NCI-H748 (cell line): ENCODE results near the gene TNFSF13.
A peak's percentile ranks its signal among the peaks of the same experiment; 100 is the strongest.

Source experiments
- DNase-seq: peaks from one replicate; lab custom pipeline; 2025; ENCODE audit not compliant: unreplicated experiment; lab: John Stamatoyannopoulos, UW

Gene TNFSF13

GRCh38 chr17:7574176-7574953 is 15.8 kb downstream of the TNFSF13 start:
- DNase-seq, result no peak

GRCh38 chr17:7575481-7575883 is 16.9 kb downstream of the TNFSF13 start:
- DNase-seq, result no peak

GRCh38 chr17:7575959-7576358 is 17.4 kb downstream of the TNFSF13 start:
- DNase-seq, result no peak

GRCh38 chr17:7576432-7576937 is 17.9 kb downstream of the TNFSF13 start:
- no peak for DNase-seq

- no peak for DNase-seq
These were observed 19.0 kb downstream of the TNFSF13 start for GRCh38 chr17:7577327-7578199.

GRCh38 chr17:7579001-7579833 is 20.7 kb downstream of the TNFSF13 start, which contains the start of gene CD68:
Gene CD68 (plus strand): TSS chr17:7579638. CDS start chr17:7579678, 40 bp downstream.
- DNase-seq, result peak; percentile 55

GRCh38 chr17:7579834-7580603 is 21.5 kb downstream of the TNFSF13 start:
- DNase-seq, result no peak

- DNase-seq, result no peak
These were observed 22.3 kb downstream of the TNFSF13 start for GRCh38 chr17:7580604-7581575.

DNA sequence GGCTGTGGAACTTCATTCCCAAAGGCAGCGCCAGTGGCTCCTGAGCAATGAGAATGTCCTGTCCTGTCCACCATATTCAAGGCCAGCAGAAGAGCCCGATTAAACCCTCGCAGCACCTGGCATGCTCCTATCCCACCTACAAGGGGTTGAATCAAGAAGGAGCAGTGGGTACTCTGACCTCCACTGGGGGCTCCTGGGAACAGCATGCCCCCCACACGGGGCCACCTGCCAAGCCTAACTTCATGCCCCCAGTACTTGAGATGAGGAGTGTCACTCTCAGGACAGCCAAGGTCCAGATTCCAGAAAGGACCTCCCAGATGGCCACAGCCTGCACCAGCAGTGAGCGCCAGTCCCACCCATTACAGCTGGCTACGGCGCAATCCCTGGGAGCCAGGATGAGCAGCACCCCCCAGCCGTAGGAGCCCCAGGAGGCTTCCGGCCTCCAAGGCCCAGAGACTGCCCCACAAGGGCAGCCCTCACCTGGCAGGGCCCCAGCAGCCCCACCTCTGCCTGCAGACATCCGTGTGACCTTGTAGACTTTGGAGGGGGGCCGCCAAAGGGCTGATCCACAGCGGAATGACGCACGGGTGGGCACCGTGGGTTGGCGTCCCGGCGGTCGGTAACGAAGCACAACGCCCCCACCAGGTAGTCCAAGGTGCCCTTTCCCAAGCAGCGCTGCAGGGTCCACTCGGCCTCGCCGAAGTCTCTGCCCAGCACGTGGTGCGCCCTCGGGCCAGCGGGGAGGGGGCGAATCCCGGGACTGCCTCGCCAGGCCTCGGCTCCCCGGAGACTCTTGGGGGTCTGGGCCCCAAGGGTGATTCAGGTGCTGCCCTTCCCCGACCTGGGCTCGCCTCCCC is 24.1 kb downstream of the TNFSF13 start:
- DNase-seq, result no peak

GRCh38 chr17:7583253-7584109 is 24.9 kb downstream of the TNFSF13 start, which contains the start of gene MPDU1:
Gene MPDU1 (plus strand): TSS chr17:7583852. CDS start chr17:7583863, 11 bp downstream.
- peak; percentile 99 for DNase-seq

GRCh38 chr17:7586673-7587419 is 28.3 kb downstream of the TNFSF13 start:
- no peak for DNase-seq

- no peak for DNase-seq
These were observed 29.0 kb downstream of the TNFSF13 start for GRCh38 chr17:7587420-7588151.

GRCh38 chr17:7588553-7589203 is 30.1 kb downstream of the TNFSF13 start:
- DNase-seq, result no peak

DNA sequence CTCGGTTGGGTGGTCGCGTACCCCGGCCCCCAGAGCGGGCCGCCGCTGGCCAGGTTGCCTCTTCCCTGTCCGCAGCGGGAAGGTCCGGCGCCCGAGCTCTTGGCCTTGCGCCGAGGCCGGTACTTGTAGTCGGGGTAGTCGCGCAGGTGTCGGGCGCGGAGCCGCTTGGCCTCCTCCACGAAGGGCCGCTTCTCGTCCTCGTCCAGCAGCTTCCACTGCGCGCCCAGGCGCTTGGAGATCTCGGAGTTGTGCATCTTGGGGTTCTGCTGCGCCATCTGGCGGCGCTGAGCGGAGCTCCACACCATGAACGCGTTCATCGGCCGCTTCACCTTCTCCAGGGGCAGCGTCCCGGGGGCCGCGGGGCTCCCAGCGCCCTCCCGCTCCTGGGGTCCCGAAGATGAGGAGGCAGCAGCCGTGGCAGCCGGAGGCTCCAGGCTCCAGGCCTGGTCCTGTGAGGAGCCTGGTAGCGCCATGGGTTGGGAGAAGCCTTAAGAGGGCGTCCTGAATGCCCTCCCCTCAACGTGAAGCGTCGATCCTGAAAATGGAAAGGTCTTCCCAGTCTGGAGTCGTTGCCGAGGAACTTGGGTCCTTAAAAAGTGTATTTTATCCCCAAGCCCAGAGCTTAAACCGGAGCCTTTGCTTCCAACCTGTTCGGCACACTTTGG is 30.8 kb downstream of the TNFSF13 start:
- DNase-seq, result peak; percentile 90
